GM18507 (cell line): Measurements from ENCODE around the gene DOCK9.
A peak's percentile ranks its signal among the peaks of the same experiment; 100 is the strongest.

Experiments used
- DNase-seq: peaks from one replicate; pipeline ENCODE4 v3.0.0; 2011; ENCODE audit warnings: low read depth; ENCODE audit not compliant: insufficient read length; ENCODE audit errors: extremely low spot score
- FAIRE-seq: peaks from 2 replicates; lab custom pipeline; 2011; peaks lifted over from hg19 to GRCh38; lab: Jason Lieb, UNC

The DOCK9 gene

DNA sequence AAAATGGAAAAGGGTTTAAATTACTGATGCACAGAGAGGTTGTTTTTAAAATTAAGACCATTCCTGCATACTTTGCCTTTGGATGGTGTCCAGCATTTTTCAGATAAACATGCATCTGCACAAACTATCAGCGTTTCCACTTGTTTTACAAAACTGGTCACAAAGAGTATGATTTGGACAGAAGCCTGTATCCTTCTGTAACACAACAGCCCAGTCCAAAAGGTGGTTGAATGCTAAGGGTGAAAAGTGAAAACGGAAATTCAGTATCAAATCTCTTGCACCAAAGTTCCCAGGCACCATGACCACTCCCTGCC lies 21.7 kb upstream of the DOCK9 start:
- no peak for FAIRE-seq

DNA sequence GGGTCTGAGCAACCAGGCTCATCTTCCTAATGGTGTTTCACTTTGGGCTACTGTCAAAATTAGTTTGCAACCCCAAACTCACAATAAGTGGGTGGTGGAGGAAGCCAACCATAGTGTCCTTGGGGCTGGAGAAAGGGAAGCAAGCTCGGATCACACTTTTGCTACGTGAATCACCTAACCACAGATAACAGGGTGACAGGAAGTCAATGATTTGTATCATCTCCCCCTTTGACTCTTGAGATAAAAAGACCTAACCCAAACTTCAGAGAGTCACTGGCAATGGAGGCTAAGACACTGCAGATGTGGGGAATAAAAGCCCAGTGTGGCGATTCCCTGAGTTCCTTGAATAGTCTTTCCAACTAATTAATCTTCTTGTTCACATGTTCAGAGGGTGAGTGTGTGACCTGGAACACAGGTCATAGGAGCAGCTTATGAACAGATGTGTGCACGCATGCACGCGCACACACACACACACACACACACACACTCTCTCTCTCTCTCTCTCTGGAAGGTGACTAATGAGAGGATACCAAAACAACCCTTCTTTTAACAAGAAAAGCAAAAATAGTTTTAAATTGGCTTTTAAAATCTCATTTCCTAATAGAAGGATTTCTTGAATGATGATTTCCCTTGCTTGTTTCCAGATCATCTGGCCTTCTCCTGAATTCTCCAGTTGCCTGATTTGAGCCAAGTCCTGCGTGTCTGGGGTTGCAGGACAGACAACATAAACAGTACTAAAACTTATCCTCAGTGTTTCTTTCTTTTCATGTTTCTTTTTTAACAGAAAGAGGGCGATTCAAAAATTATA lies 21.2 kb upstream of the DOCK9 start:
- no peak for DNase-seq
- peak; percentile 59 for FAIRE-seq

More for the DNA sequence above, 21.7 kb upstream of the DOCK9 start:
- no peak for DNase-seq

GRCh38 chr13:98997738-98998641 lies 20.1 kb upstream of the DOCK9 start:
- no peak for DNase-seq
- FAIRE-seq: no peak

- no peak for DNase-seq
- FAIRE-seq: no peak
Observed at GRCh38 chr13:98997011-98997730, 19.3 kb upstream of the DOCK9 start.

DNA sequence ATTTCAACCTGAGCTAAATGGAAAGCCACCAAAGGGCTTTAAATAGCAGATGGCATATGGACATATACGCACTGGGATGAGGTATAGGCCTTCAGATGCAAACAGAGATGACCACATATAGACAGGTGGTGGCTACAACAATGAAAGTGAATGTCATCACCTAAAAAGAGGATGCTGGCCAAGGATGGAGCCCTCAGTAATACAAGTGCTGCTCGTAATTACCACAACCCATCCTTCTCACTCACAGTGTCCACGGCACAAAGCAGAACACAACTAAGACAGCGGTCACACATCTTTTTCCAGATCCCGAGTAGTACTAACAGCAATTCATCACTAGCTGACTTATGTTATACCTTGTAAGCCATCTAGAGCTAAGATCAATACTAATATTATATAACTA lies 18.2 kb upstream of the DOCK9 start:
- FAIRE-seq: no peak
- DNase-seq: no peak

DNA sequence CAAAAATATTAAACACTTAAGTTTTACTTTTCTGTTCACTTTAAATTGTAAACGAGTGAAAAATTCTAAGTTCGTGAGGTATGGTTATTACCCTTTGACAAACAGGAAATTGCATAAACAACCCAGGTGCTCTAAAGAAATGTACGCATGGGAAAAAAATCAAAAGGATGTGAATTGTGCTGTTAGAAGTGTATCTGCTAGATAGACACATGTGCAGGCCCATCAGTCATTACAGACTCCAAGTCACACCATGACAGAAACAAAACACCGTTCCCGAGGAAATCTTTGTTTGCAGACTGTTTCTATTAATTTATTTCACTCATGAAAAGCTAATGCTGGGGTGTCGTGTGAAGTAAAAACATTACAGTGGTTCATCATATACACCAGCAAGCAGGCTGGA lies 17.0 kb upstream of the DOCK9 start:
- DNase-seq (no peak), FAIRE-seq (no peak)

DNA sequence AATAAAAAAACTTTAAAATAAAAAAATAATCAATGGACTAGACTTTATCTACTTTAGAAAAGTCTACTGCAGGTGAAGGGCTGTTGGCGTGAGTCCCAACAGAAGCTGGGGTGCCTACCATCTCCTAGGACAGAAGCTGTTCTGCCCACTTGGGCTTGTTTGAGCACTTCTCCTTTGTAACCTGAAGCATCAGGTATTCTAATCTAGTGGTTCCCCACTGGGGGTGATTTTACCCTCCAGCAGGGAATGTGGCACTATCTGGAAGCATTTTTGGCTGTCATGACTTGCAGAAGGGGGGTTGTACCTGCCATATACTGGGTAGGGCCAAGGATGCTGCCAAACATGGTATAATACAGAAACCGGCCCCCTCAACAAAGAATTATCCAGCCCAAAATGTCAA lies 16.2 kb upstream of the DOCK9 start:
- no peak for DNase-seq
- FAIRE-seq: no peak

GRCh38 chr13:98992355-98992754 lies 14.5 kb upstream of the DOCK9 start:
- no peak for FAIRE-seq
- DNase-seq: no peak

DNA sequence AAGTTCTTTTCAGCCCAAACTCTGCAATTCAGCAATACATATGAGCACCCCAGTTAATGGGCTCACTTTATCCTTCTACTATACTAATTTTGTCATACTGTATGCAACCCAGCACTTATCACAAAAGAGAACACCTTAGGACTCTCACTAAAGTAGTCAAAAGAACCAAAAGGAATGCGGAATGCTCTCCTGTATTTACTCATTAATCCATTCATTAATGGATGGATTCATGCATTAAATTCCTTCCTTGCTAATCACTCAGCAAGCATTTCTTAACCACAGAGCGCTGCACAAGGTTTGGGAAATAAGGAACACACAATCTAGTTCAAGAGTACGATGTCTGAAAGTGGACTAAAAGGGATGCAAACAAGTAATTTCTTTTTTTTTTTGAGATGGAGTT lies 12.8 kb upstream of the DOCK9 start:
- FAIRE-seq (no peak), DNase-seq (no peak)

DNA sequence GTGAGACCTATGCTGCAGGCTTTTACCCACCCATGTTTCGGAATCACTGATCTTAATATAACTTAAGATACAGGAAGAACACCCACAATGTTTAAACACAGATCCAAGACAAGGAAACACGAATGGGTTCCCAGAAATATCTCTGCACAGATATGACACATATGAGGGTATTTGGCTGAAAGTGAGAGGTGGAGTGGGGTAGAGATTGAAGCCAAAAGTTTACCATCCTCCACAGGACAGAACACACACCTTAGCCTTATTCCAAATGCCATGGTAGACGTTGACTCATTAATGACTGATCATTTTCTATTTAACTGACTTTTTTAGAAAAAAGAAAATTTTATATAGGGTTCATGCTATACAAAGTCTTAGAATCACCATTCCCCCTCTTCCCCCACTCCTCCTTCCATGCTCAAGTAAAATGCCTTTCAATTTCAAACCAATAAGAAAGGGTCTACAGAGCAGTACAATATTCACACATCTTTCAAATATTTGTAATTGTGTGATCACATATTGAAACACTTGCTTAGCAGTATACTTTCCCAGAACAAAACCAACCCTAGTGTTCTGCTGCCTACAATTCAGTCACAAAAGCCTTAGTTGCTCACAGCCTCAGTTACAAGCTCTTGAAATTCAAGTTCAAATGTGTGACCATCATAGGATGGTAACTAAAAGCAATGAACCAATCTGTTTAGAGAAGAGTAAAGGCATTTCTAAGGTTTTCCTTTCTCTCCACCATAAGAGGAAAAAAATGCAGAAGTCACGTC lies 11.8 kb upstream of the DOCK9 start:
- no peak for FAIRE-seq

DNA sequence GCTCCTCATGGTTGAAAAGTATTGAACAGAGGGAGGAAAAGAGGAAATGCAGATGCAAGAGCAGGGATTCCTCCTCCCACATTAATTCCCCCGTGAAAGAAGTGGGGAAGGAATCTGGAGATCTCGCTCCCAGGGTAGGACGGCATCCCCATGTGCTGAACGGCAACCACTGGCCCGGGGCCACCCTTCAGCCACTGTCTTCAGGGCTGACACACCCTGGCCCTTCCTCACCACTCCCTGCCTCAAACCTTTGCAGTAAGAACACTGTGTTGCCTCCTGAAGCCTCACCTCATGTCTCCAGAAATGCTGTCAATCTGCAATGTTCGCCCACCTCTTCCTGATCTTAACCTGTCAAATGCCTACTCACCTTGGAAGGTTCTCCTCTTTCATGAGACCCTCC lies 10.9 kb upstream of the DOCK9 start:
- FAIRE-seq: no peak
- no peak for DNase-seq

More for the DNA sequence above, 11.8 kb upstream of the DOCK9 start:
- DNase-seq: no peak

- no peak for FAIRE-seq
- DNase-seq: no peak
Observed at GRCh38 chr13:98988277-98988676, 10.4 kb upstream of the DOCK9 start.

DNA sequence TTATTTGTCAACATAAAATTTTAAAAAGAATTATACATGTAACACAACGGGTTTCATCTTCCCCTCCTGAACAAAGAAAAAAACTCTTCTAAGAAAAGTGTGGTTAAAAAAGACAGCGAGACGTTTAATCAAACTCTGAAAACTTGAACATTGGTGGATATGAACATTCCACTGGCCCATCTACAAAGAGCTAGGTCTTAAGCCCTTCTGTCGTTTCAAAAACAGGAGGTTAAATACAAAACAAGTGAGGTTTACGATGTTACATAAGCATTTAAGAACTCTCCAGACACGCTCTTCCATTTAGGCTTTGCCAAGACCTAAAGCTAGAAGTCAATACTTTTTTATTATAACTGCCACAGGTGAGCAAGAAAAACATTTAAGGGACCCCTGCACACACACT lies 9.4 kb upstream of the DOCK9 start:
- FAIRE-seq (no peak), DNase-seq (no peak)

DNA sequence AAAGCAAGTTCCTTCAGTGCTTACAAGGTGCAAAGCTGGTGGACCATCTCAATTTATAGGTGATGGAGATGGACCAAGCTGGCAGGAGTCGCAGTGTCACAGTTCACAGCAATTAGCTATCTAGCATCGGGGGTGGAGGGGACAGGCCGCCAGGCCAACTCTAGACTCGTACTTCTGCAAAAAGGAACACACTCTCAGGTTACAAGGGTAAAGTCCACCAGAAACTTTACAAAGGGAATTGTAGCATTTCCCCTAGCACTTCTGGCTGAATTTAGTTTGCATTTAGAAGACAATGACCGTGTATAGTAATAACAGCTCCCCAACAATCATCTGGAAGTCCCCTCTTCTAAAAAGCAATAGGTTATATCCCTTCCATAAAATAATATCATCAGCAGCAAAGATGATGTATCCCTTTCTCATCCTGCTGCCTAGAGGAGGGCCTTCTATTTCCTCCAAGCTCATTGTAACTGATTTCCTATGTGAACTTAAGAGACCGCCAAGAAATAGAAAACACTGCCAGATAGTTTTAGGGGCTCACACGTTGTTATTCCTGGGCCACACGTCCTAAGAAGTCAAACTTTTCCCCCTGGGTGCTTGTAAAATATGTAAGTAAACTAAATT lies 8.5 kb upstream of the DOCK9 start:
- DNase-seq (no peak), FAIRE-seq (no peak)

DNA sequence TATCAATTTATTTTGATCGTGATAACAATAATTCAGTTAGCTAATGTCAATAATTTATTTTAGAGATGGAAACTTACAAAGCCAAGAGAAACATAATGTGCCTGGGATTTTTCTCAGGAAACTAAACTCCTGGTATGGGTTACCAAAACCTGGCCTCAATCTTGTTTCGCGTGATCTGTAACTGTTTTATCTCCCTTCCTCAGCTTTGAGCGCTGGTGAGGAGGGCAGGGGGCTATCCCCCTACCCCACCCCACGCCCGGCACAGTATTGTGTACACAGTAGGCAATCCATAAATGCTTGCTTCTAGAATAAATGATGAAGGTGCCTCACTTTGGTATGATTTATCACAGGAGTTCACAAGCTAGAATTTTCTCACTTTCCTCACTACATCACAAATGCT lies 7.7 kb upstream of the DOCK9 start:
- no peak for DNase-seq
- no peak for FAIRE-seq

- DNase-seq: no peak
- FAIRE-seq: no peak
Observed at GRCh38 chr13:98984983-98985382, 7.1 kb upstream of the DOCK9 start.

DNA sequence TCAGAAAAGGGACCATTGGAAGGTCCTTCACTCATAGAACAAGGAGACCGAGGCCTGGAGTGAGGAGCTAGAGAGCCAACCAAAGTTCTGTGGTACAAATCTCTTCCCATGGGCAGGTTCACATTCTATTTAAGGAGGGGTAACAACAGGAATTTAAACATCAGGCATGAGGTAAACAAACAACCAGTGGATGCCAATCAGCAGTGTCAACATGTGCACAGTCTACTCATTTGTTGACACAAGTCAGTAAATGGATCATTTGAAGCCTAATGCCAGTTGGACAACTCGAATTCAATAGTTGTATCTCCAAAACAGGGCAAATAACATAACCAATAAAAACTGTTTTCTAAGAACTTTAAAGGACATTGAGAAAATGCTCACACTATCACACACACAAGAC lies 6.3 kb upstream of the DOCK9 start:
- no peak for DNase-seq
- no peak for FAIRE-seq

DNA sequence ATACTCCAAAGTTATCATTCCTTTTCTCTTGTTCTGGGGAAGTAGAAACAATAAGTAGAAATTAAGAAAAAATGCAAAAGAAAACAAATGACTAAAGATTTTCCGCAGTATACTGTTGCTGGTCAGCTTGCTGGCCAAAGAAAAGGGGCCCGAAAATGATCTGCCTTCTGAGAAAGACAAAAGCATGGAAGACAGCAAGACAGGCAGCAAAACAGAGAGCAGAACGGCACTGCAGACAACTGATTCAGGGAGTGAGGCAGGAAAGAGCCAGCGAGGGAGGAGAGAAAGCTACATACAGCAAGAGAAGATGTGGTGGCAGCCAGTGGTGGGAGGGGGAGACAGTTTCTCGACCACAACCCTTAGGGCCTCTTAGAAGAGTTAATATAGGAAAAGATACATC lies 5.3 kb upstream of the DOCK9 start:
- no peak for FAIRE-seq
- no peak for DNase-seq

DNA sequence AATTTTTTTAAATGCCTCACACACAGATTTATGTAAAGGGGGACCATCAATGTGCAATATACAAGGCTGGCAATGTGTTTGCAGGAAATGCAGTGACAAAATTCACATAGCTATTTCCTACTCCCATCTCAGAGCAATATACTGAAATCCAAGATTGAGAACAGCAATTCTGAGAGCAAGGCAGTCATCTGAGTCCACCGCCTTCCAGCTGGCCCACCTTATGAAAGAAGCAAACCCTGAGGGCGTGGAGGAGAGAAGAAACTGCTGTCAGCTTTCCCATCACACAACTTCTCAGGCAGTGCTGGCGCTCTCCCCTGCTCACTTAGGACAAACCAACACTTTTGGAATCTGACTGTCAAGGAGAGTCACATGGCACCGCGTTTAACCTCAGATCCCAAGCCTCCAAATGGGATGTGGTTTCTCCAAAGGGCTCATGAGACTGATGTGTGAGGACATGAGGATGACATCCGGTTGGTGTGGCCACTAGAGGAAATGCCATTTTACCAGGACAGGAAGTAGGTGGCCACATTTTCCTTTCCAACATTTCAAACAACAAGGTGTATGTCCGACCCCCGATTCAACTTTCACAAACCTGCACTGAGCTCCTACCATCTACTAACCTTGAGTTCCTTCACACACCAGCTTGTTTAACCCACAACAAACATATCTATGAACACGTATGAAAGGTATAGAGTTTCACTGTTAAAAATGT lies 3.7 kb upstream of the DOCK9 start:
- FAIRE-seq (no peak), DNase-seq (no peak)
